NT2/D1 (cell line): ENCODE results near the gene RNF212.

Source experiments
- DNase-seq: peaks from one replicate; pipeline ENCODE4 v3.0.0-alpha.2; 2011; ENCODE audit warnings: low read depth, low spot score
- H3K27me3 ChIP-seq: 2 replicates; pipeline ENCODE4 v1.6.0; 2011; ENCODE audit warnings: mild to moderate bottlenecking; ENCODE audit not compliant: insufficient read length, insufficient read depth
- H3K36me3 ChIP-seq: 2 replicates; pipeline ENCODE4 v1.6.1; 2011; ENCODE audit warnings: mild to moderate bottlenecking, low read length, mixed read lengths; ENCODE audit not compliant: insufficient read depth, insufficient read length
- H3K4me1 ChIP-seq: 2 replicates; pipeline ENCODE4 v1.5.1; 2011; ENCODE audit not compliant: insufficient read depth, insufficient read length
- H3K4me3 ChIP-seq: 2 replicates; pipeline ENCODE4 v1.5.1; 2011; ENCODE audit warnings: low read depth; ENCODE audit not compliant: insufficient read length
- H3K9ac ChIP-seq: 2 replicates; pipeline ENCODE4 v1.6.0; 2011; ENCODE audit warnings: low read depth; ENCODE audit not compliant: insufficient read length
- H3K9me3 ChIP-seq: 2 replicates; pipeline ENCODE4 v1.5.1; 2011; ENCODE audit warnings: mild to moderate bottlenecking, low read length; ENCODE audit not compliant: insufficient read depth
- SUZ12 ChIP-seq: IDR thresholded peaks from 2 replicates; pipeline ENCODE4 v1.6.1; 2011; ENCODE audit not compliant: insufficient read length, insufficient read depth; ENCODE audit errors: extremely low read depth
- YY1 ChIP-seq: IDR thresholded peaks from 2 replicates; pipeline ENCODE4 v1.6.1; 2011; ENCODE audit not compliant: insufficient read length, insufficient read depth
- ZNF274 ChIP-seq: IDR thresholded peaks from 2 replicates; pipeline ENCODE4 v1.6.1; 2011; ENCODE audit warnings: mild to moderate bottlenecking, low read depth, low read length

The RNF212 gene

GRCh38 chr4:1041936-1042330 is 71.4 kb downstream of the RNF212 start:
- no peak for DNase-seq
- TF ChIP-seq SUZ12: no peak
- no peak for TF ChIP-seq ZNF274
- TF ChIP-seq YY1: no peak
- Histone ChIP-seq H3K9me3 (no peaks in the 10 kb centered on the region), H3K36me3 (no peaks in the 10 kb centered on the region), H3K4me1 (peaks cover 52% of the 10 kb centered on the region), H3K27me3 (peaks cover 17% of the 10 kb centered on the region), H3K4me3 (no peak overlapping the region), H3K9ac (peak overlapping the region; percentile 21)

DNA sequence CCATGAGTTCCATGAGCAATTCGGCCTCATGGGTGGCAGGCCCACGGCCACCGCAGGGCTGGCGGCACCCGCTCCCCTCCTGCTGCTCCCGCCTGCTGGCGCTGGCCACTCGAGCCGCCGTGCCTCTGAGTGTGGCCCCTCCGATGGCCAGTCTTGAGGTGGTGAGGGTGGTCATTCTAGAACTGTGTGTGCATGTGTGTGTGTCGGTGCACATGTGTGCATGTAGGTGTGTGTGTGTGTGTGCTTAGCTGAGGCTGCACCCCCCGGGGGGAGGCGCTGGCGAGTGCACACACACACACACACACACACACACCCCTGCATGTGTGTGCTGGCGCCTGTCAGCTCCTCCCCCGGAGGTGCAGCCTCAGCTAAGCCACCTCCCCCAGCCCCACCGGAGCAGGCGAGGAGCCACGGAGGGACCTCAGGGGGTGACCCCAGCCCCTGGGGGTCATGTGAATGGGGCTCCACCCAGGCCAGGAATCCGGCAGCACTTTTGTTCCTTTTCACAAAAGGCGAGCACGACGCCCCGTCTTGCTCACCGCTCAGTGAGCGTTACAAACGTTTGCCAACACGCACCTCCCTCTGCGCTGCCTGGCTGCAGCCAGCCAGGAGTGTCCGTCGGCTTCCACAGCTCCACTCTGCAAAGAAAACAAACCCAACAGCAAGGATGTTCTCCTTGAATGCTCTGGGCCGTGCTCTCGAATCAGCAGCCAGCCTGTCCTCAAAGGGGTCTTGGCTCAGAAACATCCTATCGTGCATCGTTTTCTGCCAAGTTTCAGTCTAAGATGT is 72.0 kb downstream of the RNF212 start:
- H3K27me3 ChIP-seq: peaks cover 17% of the 10 kb centered on the region
- no peaks in the 10 kb centered on the region for H3K9me3 ChIP-seq
- no peak overlapping the region for H3K4me3 ChIP-seq
- TF ChIP-seq SUZ12: no peak
- TF ChIP-seq YY1: no peak
- TF ChIP-seq ZNF274: no peak
- H3K9ac ChIP-seq: peak overlapping the region; percentile 46
- peaks cover 53% of the 10 kb centered on the region for H3K4me1 ChIP-seq
- no peak for DNase-seq
- H3K36me3 ChIP-seq: no peaks in the 10 kb centered on the region

GRCh38 chr4:1040344-1041146 is 72.8 kb downstream of the RNF212 start:
- Histone ChIP-seq H3K36me3 (no peaks in the 10 kb centered on the region), H3K4me3 (no peak overlapping the region), H3K9ac (peak overlapping the region; percentile 46), H3K27me3 (peaks cover 17% of the 10 kb centered on the region), H3K9me3 (no peaks in the 10 kb centered on the region), H3K4me1 (peaks cover 57% of the 10 kb centered on the region)
- TF ChIP-seq SUZ12: no peak
- TF ChIP-seq YY1: no peak
- TF ChIP-seq ZNF274: no peak
- DNase-seq: no peak

- peaks cover 53% of the 10 kb centered on the region for H3K4me1 ChIP-seq
- H3K9ac ChIP-seq: peak overlapping the region; percentile 38
- H3K4me3 ChIP-seq: no peak overlapping the region
- H3K36me3 ChIP-seq: no peaks in the 10 kb centered on the region
- no peaks in the 10 kb centered on the region for H3K9me3 ChIP-seq
- H3K27me3 ChIP-seq: peaks cover 11% of the 10 kb centered on the region
- TF ChIP-seq ZNF274 (no peak), YY1 (no peak), SUZ12 (no peak)
- no peak for DNase-seq
Measured at GRCh38 chr4:1039493-1040343, 73.6 kb downstream of the RNF212 start.

DNA sequence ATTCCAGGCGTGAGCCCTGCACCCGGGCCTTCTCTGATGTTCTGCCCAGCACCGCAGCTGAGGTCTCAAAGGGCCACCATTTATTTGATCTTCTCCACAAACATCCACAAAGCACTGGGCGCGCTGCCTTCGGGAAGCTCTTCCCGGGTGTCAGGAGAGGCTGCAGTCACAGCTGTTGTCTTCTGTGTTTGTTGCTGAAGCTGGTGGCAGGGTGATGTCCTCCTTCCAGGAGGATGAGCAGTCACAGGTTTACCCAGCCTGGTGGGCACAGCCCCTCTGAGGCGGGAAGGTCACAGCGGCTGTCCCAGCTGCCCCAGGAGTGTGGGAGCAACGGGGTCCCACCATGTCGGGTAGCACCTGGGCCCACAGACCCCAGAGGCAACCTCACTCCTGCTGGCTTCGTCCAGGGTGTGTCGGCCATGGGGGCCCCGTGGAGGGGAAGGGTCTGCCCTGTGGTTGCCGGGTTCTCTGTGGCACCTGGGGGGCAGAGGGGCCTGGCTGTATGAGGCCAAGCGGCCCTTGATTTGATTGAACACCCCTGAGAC is 74.3 kb downstream of the RNF212 start:
- Histone ChIP-seq H3K4me3 (no peak overlapping the region), H3K9me3 (no peaks in the 10 kb centered on the region), H3K36me3 (no peaks in the 10 kb centered on the region), H3K27me3 (peaks cover 7% of the 10 kb centered on the region), H3K4me1 (peaks cover 50% of the 10 kb centered on the region), H3K9ac (peak overlapping the region; percentile 37)
- TF ChIP-seq YY1 (no peak), ZNF274 (no peak), SUZ12 (no peak)
- DNase-seq: no peak

DNA sequence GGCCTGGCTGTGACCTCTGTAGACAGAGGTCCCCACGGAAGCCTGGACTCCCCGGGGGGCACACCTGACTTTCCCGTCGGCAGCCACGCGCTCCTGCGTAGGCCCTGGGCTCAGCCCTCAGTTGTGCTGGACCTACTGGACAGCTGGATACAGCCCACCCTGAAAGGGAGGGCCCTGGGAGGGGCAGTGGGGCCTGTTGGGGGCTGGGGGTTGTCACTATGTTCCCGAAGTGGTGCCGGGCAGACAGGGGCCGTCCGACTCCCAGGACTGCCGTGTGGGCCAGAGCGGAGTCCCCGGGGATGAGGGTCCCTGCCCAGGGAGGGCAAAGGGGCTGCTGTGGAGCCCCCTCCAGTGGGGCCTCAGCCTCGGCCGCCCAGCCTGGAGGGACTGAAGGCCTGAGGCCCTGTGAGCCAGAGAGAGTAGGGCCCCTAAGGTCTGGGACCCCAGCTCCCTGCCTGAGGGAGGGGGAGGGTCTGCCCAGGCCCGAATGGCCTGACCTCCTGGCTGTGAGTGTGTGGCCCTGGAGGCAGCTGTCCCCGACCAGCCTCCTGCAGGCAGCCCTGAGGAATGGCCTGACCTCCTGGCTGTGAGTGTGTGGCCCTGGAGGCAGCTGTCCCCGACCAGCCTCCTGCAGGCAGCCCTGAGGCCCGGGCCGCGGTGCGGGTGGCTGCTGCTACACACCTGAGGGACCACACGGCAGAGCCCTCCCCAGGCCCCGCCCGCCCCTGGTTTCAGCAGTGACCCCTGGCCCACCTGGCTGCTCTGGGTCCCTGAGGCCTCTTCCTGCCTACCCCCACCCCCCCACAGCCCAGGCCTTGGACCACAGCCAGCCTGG is 76.2 kb downstream of the RNF212 start:
- TF ChIP-seq SUZ12 (no peak), ZNF274 (no peak), YY1 (no peak)
- H3K9ac ChIP-seq: peak overlapping the region; percentile 37
- no peak for DNase-seq
- peaks cover 2% of the 10 kb centered on the region for H3K27me3 ChIP-seq
- peaks cover 45% of the 10 kb centered on the region for H3K4me1 ChIP-seq
- H3K36me3 ChIP-seq: no peaks in the 10 kb centered on the region
- H3K9me3 ChIP-seq: no peaks in the 10 kb centered on the region
- H3K4me3 ChIP-seq: no peak overlapping the region
